Hindlimb muscle (tissue), 1 donor: ENCODE measurements around the gene PITPNM2. TPM values are rescaled to one million over a fixed set of nuclear protein-coding genes. Genes with fewer than 3 reads are reported as not detected.

ENCODE experiments used
- polyA plus RNA-seq: library from polyadenylated mRNA; unstranded; fragments of 120-200 nt; gene quantifications from one replicate; pipeline ENCODE4 v1.2.1, GENCODE V29; 2013; ENCODE audit not compliant: insufficient read length

PITPNM2 gene
- polyA plus RNA-seq, 1 donor: 6.0 TPM

Other genes starting within 250 kb of the PITPNM2 start
- gene ABCB9, start 184.6 kb downstream of the PITPNM2 start, polyA plus RNA-seq: 4.3 TPM
- 10.1 TPM for gene OGFOD2, start 175.8 kb downstream of the PITPNM2 start, polyA plus RNA-seq
- gene ARL6IP4, start 170.4 kb downstream of the PITPNM2 start, polyA plus RNA-seq: 160 TPM
- 19.3 TPM for gene MPHOSPH9, start 82.1 kb upstream of the PITPNM2 start, polyA plus RNA-seq
- 15.7 TPM for gene MTRFR, start 82.3 kb upstream of the PITPNM2 start, polyA plus RNA-seq
- 161 TPM for gene CDK2AP1, start 120.8 kb upstream of the PITPNM2 start, polyA plus RNA-seq
- gene SBNO1, start 213.8 kb upstream of the PITPNM2 start, polyA plus RNA-seq: 18.7 TPM
- gene KMT5A, start 233.0 kb upstream of the PITPNM2 start, polyA plus RNA-seq: 35.0 TPM